Epithelial cell of esophagus (primary cell): Measurements from ENCODE around the gene MRPL52.

Source experiments
- DNase-seq: peaks from one replicate; pipeline ENCODE4 v3.0.0; 2010; ENCODE audit warnings: low read depth
- H3K4me3 ChIP-seq: 2 replicates; pipeline ENCODE4 v1.5.1; 2011; ENCODE audit warnings: mild to moderate bottlenecking, low read length, control low read depth
- TF ChIP-seq, protein P1 (sequence below): IDR thresholded peaks from 2 replicates; pipeline ENCODE4 v1.5.1; 2011; ENCODE audit warnings: low read depth, mild to moderate bottlenecking, low read length, control low read depth, inconsistent platforms; ENCODE audit not compliant: insufficient read depth; ENCODE audit errors: missing control alignments

MRPL52 gene

DNA sequence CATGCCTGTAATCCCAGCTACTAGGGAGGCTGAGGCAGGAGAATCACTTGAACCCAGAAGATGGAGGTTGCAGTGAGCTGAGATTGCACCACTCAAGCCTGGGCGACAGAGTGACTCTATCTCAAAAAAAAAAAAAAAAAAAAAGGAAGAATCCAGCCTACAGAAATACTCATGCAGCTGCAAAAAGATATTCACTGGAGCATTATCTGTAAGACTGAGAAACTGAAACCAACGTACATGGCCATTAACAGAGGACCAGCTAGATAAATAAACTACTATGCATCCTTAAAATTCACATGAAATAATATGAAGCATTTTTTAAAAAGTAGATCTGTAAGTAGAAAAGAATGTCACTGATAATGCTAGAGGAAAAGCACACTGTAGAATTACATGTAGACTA, 18.0 kb upstream of the MRPL52 start:
- TF ChIP-seq, protein P1, sequence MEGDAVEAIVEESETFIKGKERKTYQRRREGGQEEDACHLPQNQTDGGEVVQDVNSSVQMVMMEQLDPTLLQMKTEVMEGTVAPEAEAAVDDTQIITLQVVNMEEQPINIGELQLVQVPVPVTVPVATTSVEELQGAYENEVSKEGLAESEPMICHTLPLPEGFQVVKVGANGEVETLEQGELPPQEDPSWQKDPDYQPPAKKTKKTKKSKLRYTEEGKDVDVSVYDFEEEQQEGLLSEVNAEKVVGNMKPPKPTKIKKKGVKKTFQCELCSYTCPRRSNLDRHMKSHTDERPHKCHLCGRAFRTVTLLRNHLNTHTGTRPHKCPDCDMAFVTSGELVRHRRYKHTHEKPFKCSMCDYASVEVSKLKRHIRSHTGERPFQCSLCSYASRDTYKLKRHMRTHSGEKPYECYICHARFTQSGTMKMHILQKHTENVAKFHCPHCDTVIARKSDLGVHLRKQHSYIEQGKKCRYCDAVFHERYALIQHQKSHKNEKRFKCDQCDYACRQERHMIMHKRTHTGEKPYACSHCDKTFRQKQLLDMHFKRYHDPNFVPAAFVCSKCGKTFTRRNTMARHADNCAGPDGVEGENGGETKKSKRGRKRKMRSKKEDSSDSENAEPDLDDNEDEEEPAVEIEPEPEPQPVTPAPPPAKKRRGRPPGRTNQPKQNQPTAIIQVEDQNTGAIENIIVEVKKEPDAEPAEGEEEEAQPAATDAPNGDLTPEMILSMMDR = no peak
- H3K4me3 ChIP-seq = no peak overlapping the region
- no peak for DNase-seq

DNA sequence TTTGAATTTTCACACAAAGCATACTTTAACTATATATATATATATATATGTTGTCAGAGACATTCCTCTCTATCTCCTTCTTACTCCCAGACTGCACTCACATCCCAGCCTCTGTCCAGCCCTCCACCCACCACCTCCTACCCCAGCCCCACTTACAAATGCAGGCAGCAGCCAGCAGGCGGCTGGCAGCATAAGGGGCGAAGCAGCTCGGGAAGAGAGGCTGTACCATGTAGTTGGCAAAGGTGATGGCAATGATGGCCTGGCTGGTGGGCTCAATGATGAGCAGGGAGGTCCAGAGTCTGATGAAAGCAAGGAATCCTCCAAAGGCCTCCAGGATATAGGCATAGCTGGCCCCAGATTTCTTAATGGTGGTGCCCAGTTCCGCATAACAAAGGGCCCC, 16.9 kb upstream of the MRPL52 start:
- no peak overlapping the region for H3K4me3 ChIP-seq
- TF ChIP-seq, protein P1 = no peak
- DNase-seq = no peak

DNA sequence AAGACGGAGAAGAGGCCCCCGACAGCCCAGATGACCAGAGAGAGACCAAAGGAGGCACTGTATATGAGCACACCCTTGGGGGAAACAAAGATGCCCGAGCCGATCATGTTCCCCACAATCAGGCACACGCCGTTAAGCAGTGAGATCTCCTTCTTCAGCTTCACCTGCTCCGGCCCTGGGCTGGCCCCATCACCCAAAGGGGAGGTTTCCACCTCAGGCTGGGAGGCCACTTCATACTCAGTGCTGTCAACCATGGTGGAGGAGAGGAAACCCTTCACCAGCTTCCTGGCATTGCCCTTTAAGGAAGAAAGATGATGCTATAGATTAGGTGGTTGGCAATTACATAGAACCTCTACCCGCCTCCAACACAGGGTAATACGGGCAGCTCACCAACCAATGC, 16.5 kb upstream of the MRPL52 start:
- no peak overlapping the region for H3K4me3 ChIP-seq
- DNase-seq = no peak
- TF ChIP-seq, protein P1 = no peak

DNA sequence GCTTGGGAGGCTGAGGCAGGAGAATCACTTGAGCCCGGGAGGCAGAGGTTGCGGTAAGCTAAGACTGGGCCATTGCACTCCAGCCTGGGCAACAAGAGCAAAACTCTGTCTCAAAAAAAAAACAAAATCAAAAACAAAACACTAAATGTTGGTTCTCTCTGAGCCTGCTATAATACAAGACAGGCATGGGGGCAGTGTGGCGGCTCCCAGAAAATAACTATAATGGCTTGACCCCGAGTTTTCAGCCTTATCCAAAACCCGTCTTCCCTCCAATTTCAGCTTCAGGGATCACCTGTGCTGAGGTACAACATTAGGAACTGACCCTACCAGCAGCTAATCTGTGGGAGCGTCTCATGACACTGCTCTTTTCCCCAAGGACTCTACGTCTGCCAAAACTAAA, 15.3 kb upstream of the MRPL52 start:
- TF ChIP-seq, protein P1 = no peak
- DNase-seq = no peak
- no peak overlapping the region for H3K4me3 ChIP-seq

DNA sequence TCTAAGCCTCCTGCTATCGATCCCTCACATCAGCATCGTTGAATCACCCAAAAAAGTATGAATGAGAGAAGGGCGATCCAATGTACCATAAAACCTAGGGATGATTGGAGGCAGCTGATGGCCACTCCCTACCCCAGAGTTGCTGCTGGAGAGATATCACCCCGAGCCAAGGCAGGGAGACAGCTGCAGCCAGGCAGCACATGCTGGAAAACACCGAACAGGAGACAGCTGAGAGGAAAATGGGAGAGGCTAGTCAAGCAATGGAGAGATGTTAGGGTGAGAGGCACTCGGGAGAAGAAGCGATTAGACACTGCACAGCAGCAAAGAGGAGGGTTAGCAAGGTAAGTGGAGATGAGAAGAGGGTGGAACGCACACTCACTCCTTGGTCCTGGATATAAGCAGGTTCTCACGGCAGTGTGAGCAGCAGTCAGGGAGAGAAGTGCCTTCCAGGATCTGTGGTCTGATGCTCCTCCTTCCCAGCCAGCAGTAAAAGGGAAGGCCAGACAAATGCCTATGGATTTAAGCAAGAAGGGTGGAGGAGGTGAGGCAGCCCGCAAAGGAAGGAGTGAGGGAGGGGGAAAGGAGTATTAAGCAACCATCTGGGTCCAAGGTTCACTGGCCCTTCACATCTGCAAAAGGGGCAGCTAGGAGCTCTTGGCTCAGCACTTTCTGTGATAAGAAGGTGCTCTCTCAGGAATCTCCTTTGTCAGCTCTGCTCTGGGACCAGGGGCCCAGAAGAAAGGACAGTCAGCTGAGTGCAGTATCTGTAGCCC, 14.6 kb upstream of the MRPL52 start, which contains the start of gene SLC7A7:
TSS of gene SLC7A7 (minus strand) at position 495 of the 773 bp plus-strand sequence. CDS start 2,037 bp downstream, outside the sequence.
- H3K4me3 ChIP-seq = no peak within 1 kb of the TSS
- TF ChIP-seq, protein P1 = no peak
- DNase-seq = no peak

DNA sequence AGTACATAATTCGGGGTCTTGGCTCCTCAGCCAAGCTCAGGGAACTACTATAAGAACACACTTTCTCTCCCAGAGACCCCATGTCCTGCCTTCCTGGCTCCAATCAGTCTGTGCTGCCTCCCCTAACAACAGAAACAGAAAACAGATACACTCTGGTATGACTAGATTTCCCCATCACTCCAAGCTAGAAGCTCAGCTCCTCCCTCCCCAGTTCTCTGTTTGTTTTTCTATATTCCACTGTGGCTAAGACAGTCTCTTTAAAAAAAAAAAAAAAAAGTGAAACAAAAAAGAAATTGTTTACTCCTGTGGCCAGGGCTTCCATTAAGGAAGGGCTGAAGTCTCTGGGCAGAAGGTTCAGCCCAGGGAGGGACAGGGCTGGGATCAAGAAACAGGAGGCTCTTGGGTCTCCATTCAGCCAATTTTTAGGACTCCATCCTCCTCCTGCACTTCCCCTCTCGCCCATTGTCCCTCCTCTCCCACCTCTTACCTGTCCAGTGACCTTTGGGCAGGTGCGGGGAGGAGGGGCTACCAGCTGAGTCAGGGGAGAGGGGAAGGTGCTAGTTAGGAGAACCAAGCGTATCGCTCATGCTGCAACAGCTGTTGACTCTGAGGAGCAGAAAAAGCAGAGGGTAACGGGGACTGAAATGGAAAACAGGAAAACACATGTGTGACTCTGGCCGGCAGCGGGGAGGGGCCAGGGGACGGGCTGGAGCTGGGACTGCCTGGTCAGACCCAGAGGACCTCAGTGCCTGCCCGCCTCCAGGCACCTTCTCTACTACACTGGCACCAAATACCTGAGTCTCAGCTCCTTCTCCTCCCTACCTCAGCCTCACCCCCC, 10.3 kb upstream of the MRPL52 start:
- DNase-seq = no peak
- TF ChIP-seq, protein P1 = no peak
- no peak overlapping the region for H3K4me3 ChIP-seq
